H9 (cell line): ENCODE measurements around the gene STK10. TPM values are rescaled to one million over a fixed set of nuclear protein-coding genes. Genes with fewer than 3 reads are reported as not detected.

Experiments used
- DNase-seq: peaks from one replicate; pipeline ENCODE4 v3.0.0-alpha.2; 2017
- H2AFZ ChIP-seq: one replicate; pipeline ENCODE4 v1.6.1; 2013; ENCODE audit warnings: mild to moderate bottlenecking, low read length, control low read depth, moderate library complexity
- H2AK5ac ChIP-seq: 2 replicates; pipeline ENCODE4 v1.6.1; 2013; ENCODE audit warnings: low read length, control low read depth, mixed read lengths; ENCODE audit not compliant: insufficient read length
- H2BK120ac ChIP-seq: one replicate; pipeline ENCODE4 v1.6.1; 2013; ENCODE audit warnings: low read depth, mild to moderate bottlenecking, low read length, control low read depth, inconsistent platforms; ENCODE audit not compliant: poor library complexity, severe bottlenecking
- H2BK12ac ChIP-seq: 2 replicates; pipeline ENCODE4 v1.6.1; 2013; ENCODE audit warnings: low read length, control low read depth, mixed read lengths, low read depth; ENCODE audit not compliant: insufficient read length
- H2BK15ac ChIP-seq: 2 replicates; pipeline ENCODE4 v1.6.1; 2013; ENCODE audit warnings: low read depth, low read length, control low read depth
- H2BK20ac ChIP-seq: one replicate; pipeline ENCODE4 v1.6.1; 2013; ENCODE audit warnings: low read depth, mild to moderate bottlenecking, low read length, control low read depth, inconsistent platforms; ENCODE audit not compliant: poor library complexity, severe bottlenecking
- H2BK5ac ChIP-seq: 2 replicates; pipeline ENCODE4 v1.6.1; 2013; ENCODE audit warnings: low read length, control low read depth, mixed read lengths; ENCODE audit not compliant: insufficient read length
- H3K14ac ChIP-seq: 2 replicates; pipeline ENCODE4 v1.6.1; 2013; ENCODE audit warnings: low read length, control low read depth; ENCODE audit not compliant: insufficient read depth
- H3K18ac ChIP-seq: 2 replicates; pipeline ENCODE4 v1.6.1; 2013; ENCODE audit warnings: low read depth, mild to moderate bottlenecking, mixed read lengths, low read length, control low read depth; ENCODE audit not compliant: insufficient read length
- H3K23ac ChIP-seq: 2 replicates; pipeline ENCODE4 v1.6.1; 2013; ENCODE audit warnings: low read length, control low read depth, mixed read lengths, low read depth; ENCODE audit not compliant: insufficient read length
- H3K23me2 ChIP-seq: 2 replicates; pipeline ENCODE4 v1.6.1; 2013; ENCODE audit warnings: low read depth, mild to moderate bottlenecking, mixed read lengths, low read length, control low read depth; ENCODE audit not compliant: insufficient read length, poor library complexity, severe bottlenecking
- H3K27ac ChIP-seq: 2 replicates; pipeline ENCODE4 v1.5.1; 2013; ENCODE audit warnings: low read length, control low read depth, mixed read lengths, low read depth; ENCODE audit not compliant: insufficient read length
- H3K27me3 ChIP-seq: 2 replicates; pipeline ENCODE4 v1.6.1; 2013; ENCODE audit warnings: low read length, control low read depth, inconsistent platforms; ENCODE audit not compliant: insufficient read depth
- H3K4ac ChIP-seq: 2 replicates; pipeline ENCODE4 v1.6.1; 2013; ENCODE audit warnings: low read depth, mild to moderate bottlenecking, control low read depth, inconsistent platforms, low read length, moderate library complexity
- H3K4me1 ChIP-seq: 2 replicates; pipeline ENCODE4 v1.6.1; 2013; ENCODE audit warnings: low read length, control low read depth, inconsistent platforms; ENCODE audit not compliant: insufficient read depth
- H3K4me2 ChIP-seq: 2 replicates; pipeline ENCODE4 v1.6.1; 2013; ENCODE audit warnings: low read length, control low read depth, mixed read lengths; ENCODE audit not compliant: insufficient read length, insufficient read depth
- H3K56ac ChIP-seq: 2 replicates; pipeline ENCODE4 v1.6.1; 2013; ENCODE audit warnings: low read depth, mild to moderate bottlenecking, mixed read lengths, low read length, control low read depth; ENCODE audit not compliant: insufficient read length
- H3K79me1 ChIP-seq: 2 replicates; pipeline ENCODE4 v1.6.1; 2013; ENCODE audit warnings: low read depth, mild to moderate bottlenecking, moderate library complexity, low read length, control low read depth, inconsistent platforms; ENCODE audit not compliant: insufficient read depth, poor library complexity, severe bottlenecking
- H3K79me2 ChIP-seq: 2 replicates; pipeline ENCODE4 v1.6.1; 2013; ENCODE audit warnings: low read length, control low read depth, inconsistent platforms; ENCODE audit not compliant: insufficient read depth
- H3K9ac ChIP-seq: 2 replicates; pipeline ENCODE4 v1.6.1; 2013; ENCODE audit warnings: low read length, control low read depth, mixed read lengths; ENCODE audit not compliant: insufficient read length; ENCODE audit errors: extremely low read depth
- H3K9me3 ChIP-seq: one replicate; pipeline ENCODE4 v1.6.1; 2013; ENCODE audit warnings: low read depth, low read length, inconsistent platforms; ENCODE audit not compliant: control insufficient read depth
- H3T11ph ChIP-seq: one replicate; pipeline ENCODE4 v1.6.1; 2013; ENCODE audit warnings: mild to moderate bottlenecking, low read length, control low read depth, inconsistent platforms
- H4K20me1 ChIP-seq: one replicate; pipeline ENCODE4 v1.6.1; 2013; ENCODE audit not compliant: control insufficient read depth, insufficient read length, insufficient read depth
- H4K5ac ChIP-seq: 2 replicates; pipeline ENCODE4 v1.6.1; 2013; ENCODE audit warnings: low read depth, mild to moderate bottlenecking, mixed read lengths, low read length, control low read depth; ENCODE audit not compliant: insufficient read length
- H4K8ac ChIP-seq: replicated peaks from 2 replicates; pipeline ENCODE4 v1.6.1; 2013; ENCODE audit warnings: low read length, control low read depth, mixed read lengths, low read depth; ENCODE audit not compliant: insufficient read length
- H4K91ac ChIP-seq: 2 replicates; pipeline ENCODE4 v1.6.1; 2013; ENCODE audit warnings: low read depth, mild to moderate bottlenecking, moderate library complexity, mixed read lengths, low read length, control low read depth; ENCODE audit not compliant: insufficient read length
- H3K27ac Mint-ChIP-seq, 3 experiments: 2 replicates in 2 of 3; 3 replicates in 1 of 3; pipeline ENCODE4 v1.8.0; 2020 to 2021; ENCODE audit warnings: mixed read lengths in 3 of 3, mild to moderate bottlenecking in 1 of 3, moderate library complexity in 1 of 3
- H3K27me3 Mint-ChIP-seq: 2 replicates; pipeline ENCODE4 v1.8.0; 2021; ENCODE audit warnings: low read depth, mild to moderate bottlenecking, moderate library complexity, mixed read lengths
- H3K36me3 Mint-ChIP-seq, 3 experiments: 2 replicates in 2 of 3; 3 replicates in 1 of 3; pipeline ENCODE4 v1.8.0; 2020 to 2021; ENCODE audit warnings: low read depth in 3 of 3, mixed read lengths in 3 of 3; ENCODE audit not compliant: insufficient read depth in 1 of 3
- H3K4me1 Mint-ChIP-seq, 2 experiments: 2 replicates each; pipeline ENCODE4 v1.8.0; 2020; ENCODE audit warnings: mixed read lengths in 2 of 2
- H3K4me3 Mint-ChIP-seq, 2 experiments: 2 replicates in 1 of 2; 3 replicates in 1 of 2; pipeline ENCODE4 v1.8.0; 2020 to 2021; ENCODE audit warnings: mild to moderate bottlenecking in 2 of 2, mixed read lengths in 2 of 2, moderate library complexity in 1 of 2
- H3K9me3 Mint-ChIP-seq, 2 experiments: 2 replicates in 1 of 2; 3 replicates in 1 of 2; pipeline ENCODE4 v1.8.0; 2020; ENCODE audit warnings: mild to moderate bottlenecking in 2 of 2, mixed read lengths in 2 of 2, moderate library complexity in 1 of 2
- WGBS: extraction: QIAGEN DNeasy Blood & Tissue Kit; methylation state at CpG from one replicate; pipeline ENCODE4 v1.1.7; 2013; ENCODE audit warnings: missing lambda C conversion rate, low lambda C conversion rate, mixed read lengths; ENCODE audit not compliant: insufficient read length; ENCODE audit errors: extremely low coverage; 5-methylcytosine and 5-hydroxymethylcytosine counted together
- total RNA-seq: library from RNA; stranded (reverse); gene quantifications from 2 replicates; pipeline ENCODE4 v1.2.1, GENCODE V29; 2021
- TF ChIP-seq, protein P1 (sequence below): fragments of 200-600 bp; sonication (generic); conservative IDR thresholded peaks from 3 replicates; pipeline ENCODE4 v1.8.0; 2021; ENCODE audit warnings: antibody characterized with exemption, mild to moderate bottlenecking

The STK10 gene
- total RNA-seq, 1 experiment from 2014 or later, result 14.6 TPM

DNA sequence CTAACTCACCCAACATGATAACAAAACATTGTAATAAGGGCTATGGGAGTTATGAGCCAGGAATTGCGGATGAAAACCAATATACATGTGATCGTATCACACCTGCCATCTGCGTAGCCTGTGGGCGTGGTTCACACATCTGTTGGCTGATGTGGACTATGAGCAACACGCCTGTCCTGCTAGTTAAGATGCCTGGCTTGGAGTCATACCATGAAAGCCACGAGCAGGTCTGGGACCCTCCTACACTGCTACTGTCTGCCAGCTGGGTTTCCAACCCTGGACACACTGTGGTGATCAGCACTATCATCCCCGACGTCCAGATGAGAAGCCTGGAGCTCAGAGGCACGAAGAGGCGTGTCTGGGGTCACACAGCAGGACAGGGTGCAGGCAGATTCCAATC, 40.2 kb downstream of the STK10 start:
- H3K4ac ChIP-seq, result no peak overlapping the region
- Mint-ChIP-seq H3K9me3 (no peaks in the 10 kb centered on the region), H3K36me3 (peaks cover 0 to 2% (median 0%) of the 10 kb centered on the region in 3 experiments; a peak in 1 of 7 replicates), H3K27me3 (no peaks in the 10 kb centered on the region), H3K4me3 (no peak overlapping the region), H3K27ac (peak overlapping the region in 1 of 3 experiments; percentile 18; a peak in 1 of 7 replicates), H3K4me1 (peaks cover 10 to 11% of the 10 kb centered on the region in 2 experiments)
- H4K20me1 ChIP-seq, result no peaks in the 10 kb centered on the region
- WGBS, result no CpG with 5 or more reads among the region's 10 CpGs
- no peak for DNase-seq
- H3K9me3 ChIP-seq, result no peaks in the 10 kb centered on the region
- H4K8ac ChIP-seq, result no peak overlapping the region
- no peak overlapping the region for H2AK5ac ChIP-seq
- H2BK120ac ChIP-seq, result no peak overlapping the region
- no peak overlapping the region for H2AFZ ChIP-seq
- H3K23me2 ChIP-seq, result no peaks in the 10 kb centered on the region
- no peak overlapping the region for H2BK15ac ChIP-seq
- H4K5ac ChIP-seq, result no peak overlapping the region
- no peak overlapping the region for H3K18ac ChIP-seq
- TF ChIP-seq, protein P1, sequence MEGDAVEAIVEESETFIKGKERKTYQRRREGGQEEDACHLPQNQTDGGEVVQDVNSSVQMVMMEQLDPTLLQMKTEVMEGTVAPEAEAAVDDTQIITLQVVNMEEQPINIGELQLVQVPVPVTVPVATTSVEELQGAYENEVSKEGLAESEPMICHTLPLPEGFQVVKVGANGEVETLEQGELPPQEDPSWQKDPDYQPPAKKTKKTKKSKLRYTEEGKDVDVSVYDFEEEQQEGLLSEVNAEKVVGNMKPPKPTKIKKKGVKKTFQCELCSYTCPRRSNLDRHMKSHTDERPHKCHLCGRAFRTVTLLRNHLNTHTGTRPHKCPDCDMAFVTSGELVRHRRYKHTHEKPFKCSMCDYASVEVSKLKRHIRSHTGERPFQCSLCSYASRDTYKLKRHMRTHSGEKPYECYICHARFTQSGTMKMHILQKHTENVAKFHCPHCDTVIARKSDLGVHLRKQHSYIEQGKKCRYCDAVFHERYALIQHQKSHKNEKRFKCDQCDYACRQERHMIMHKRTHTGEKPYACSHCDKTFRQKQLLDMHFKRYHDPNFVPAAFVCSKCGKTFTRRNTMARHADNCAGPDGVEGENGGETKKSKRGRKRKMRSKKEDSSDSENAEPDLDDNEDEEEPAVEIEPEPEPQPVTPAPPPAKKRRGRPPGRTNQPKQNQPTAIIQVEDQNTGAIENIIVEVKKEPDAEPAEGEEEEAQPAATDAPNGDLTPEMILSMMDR, result no peak
- H3K4me2 ChIP-seq, result no peak overlapping the region
- no peak overlapping the region for H4K91ac ChIP-seq
- no peak overlapping the region for H3K23ac ChIP-seq
- no peak overlapping the region for H2BK5ac ChIP-seq
- H3K14ac ChIP-seq, result no peak overlapping the region
- no peaks in the 10 kb centered on the region for H3K79me1 ChIP-seq
- H3K79me2 ChIP-seq, result no peaks in the 10 kb centered on the region
- H2BK20ac ChIP-seq, result no peak overlapping the region
- no peak overlapping the region for H3K27ac ChIP-seq
- no peaks in the 10 kb centered on the region for H3K4me1 ChIP-seq
- H2BK12ac ChIP-seq, result no peak overlapping the region
- H3K27me3 ChIP-seq, result no peaks in the 10 kb centered on the region
- H3K9ac ChIP-seq, result no peak overlapping the region
- no peak overlapping the region for H3K56ac ChIP-seq
- no peak overlapping the region for H3T11ph ChIP-seq
